ENCODE measurements around the gene MINPP1.
"Not testable (repeated sequence)": the region's sequence is repeated elsewhere in the genome, so short reads cannot be mapped to it uniquely, and the experiment has no call there.

MINPP1 gene

GRCh38 chr10:87504640-87505365 is at the start of gene MINPP1:
MINPP1 (plus strand) TSS chr10:87504893; CDS start chr10:87504916, 23 bp downstream.
- Histone ChIP-seq H4K20me1 (ENCODE audit: control insufficient read depth, insufficient read depth, low read depth, low read length) (no peaks in the 10 kb centered on the region), H3K27me3 (ENCODE audit: control insufficient read depth, low read length) (peaks cover 53% of the 10 kb centered on the region), H3F3A (ENCODE audit: control insufficient read depth, insufficient read depth) (no peaks in the 10 kb centered on the region), H3K9me3 (ENCODE audit: control insufficient read depth, insufficient read depth, low read length) (no peaks in the 10 kb centered on the region), H3K9me2 (replicated peaks; ENCODE audit: control insufficient read depth, low read length) (no peaks in the 10 kb centered on the region), H3K27ac (ENCODE audit: low read depth, low read length) (no peak within 1 kb of the TSS), H3K79me2 (ENCODE audit: control insufficient read depth, low read length) (no peaks in the 10 kb centered on the region), H3K4me2 (ENCODE audit: low read length) (peak within 1 kb of the TSS; percentile 72), H3K4me1 (ENCODE audit: control insufficient read depth, low read length) (peaks cover 15% of the 10 kb centered on the region), H3K36me3 (ENCODE audit: control insufficient read depth, low read length) (no peaks in the 10 kb centered on the region), H3K4me3 (ENCODE audit: low read length) (peak within 1 kb of the TSS; percentile 73)
- TF ChIP-seq CTCF (IDR thresholded peaks at IDR 0.05; ENCODE audit: low read depth, low read length, poor library complexity, severe bottlenecking) (no peak), EZH2phosphoT487 (IDR thresholded peaks at IDR 0.05; ENCODE audit: borderline replicate concordance, low read length) (peak; percentile 86; the same call in 1 of the 2 replicates)

- not testable (repeated sequence) for H3F3A ChIP-seq (ENCODE audit: control insufficient read depth, insufficient read depth); H4K20me1 ChIP-seq (ENCODE audit: control insufficient read depth, insufficient read depth, low read depth, low read length); H3K4me3 ChIP-seq (ENCODE audit: low read length); H3K9me3 ChIP-seq (ENCODE audit: control insufficient read depth, insufficient read depth, low read length); H3K4me1 ChIP-seq (ENCODE audit: control insufficient read depth, low read length); H3K79me2 ChIP-seq (ENCODE audit: control insufficient read depth, low read length); H3K27ac ChIP-seq (ENCODE audit: low read depth, low read length); H3K4me2 ChIP-seq (ENCODE audit: low read length); H3K36me3 ChIP-seq (ENCODE audit: control insufficient read depth, low read length); H3K27me3 ChIP-seq (ENCODE audit: control insufficient read depth, low read length); H3K9me2 ChIP-seq (replicated peaks; ENCODE audit: control insufficient read depth, low read length)
Measured at GRCh38 chr10:87456586-87457220, 48.0 kb upstream of the MINPP1 start.

GRCh38 chr10:87461751-87462150 is 42.9 kb upstream of the MINPP1 start:
- not testable (repeated sequence) for H3K27ac ChIP-seq (ENCODE audit: low read depth, low read length); H3K27me3 ChIP-seq (ENCODE audit: control insufficient read depth, low read length); H3K79me2 ChIP-seq (ENCODE audit: control insufficient read depth, low read length); H4K20me1 ChIP-seq (ENCODE audit: control insufficient read depth, insufficient read depth, low read depth, low read length); H3K4me1 ChIP-seq (ENCODE audit: control insufficient read depth, low read length); H3K4me2 ChIP-seq (ENCODE audit: low read length); H3K4me3 ChIP-seq (ENCODE audit: low read length); H3K9me3 ChIP-seq (ENCODE audit: control insufficient read depth, insufficient read depth, low read length); H3K9me2 ChIP-seq (replicated peaks; ENCODE audit: control insufficient read depth, low read length); H3F3A ChIP-seq (ENCODE audit: control insufficient read depth, insufficient read depth); H3K36me3 ChIP-seq (ENCODE audit: control insufficient read depth, low read length)

GRCh38 chr10:87466849-87467248 is 37.8 kb upstream of the MINPP1 start:
- H3K4me2 ChIP-seq (ENCODE audit: low read length); H3K27me3 ChIP-seq (ENCODE audit: control insufficient read depth, low read length); H3F3A ChIP-seq (ENCODE audit: control insufficient read depth, insufficient read depth); H3K4me3 ChIP-seq (ENCODE audit: low read length); H3K27ac ChIP-seq (ENCODE audit: low read depth, low read length); H3K9me3 ChIP-seq (ENCODE audit: control insufficient read depth, insufficient read depth, low read length); H3K9me2 ChIP-seq (replicated peaks; ENCODE audit: control insufficient read depth, low read length); H4K20me1 ChIP-seq (ENCODE audit: control insufficient read depth, insufficient read depth, low read depth, low read length); H3K79me2 ChIP-seq (ENCODE audit: control insufficient read depth, low read length); H3K4me1 ChIP-seq (ENCODE audit: control insufficient read depth, low read length); H3K36me3 ChIP-seq (ENCODE audit: control insufficient read depth, low read length): not testable (repeated sequence)

- H3K4me3 ChIP-seq (ENCODE audit: low read length); H3K27me3 ChIP-seq (ENCODE audit: control insufficient read depth, low read length); H3K36me3 ChIP-seq (ENCODE audit: control insufficient read depth, low read length); H3K4me2 ChIP-seq (ENCODE audit: low read length); H3K79me2 ChIP-seq (ENCODE audit: control insufficient read depth, low read length); H3K9me3 ChIP-seq (ENCODE audit: control insufficient read depth, insufficient read depth, low read length); H3F3A ChIP-seq (ENCODE audit: control insufficient read depth, insufficient read depth); H3K4me1 ChIP-seq (ENCODE audit: control insufficient read depth, low read length); H4K20me1 ChIP-seq (ENCODE audit: control insufficient read depth, insufficient read depth, low read depth, low read length); H3K27ac ChIP-seq (ENCODE audit: low read depth, low read length); H3K9me2 ChIP-seq (replicated peaks; ENCODE audit: control insufficient read depth, low read length): not testable (repeated sequence)
Measured at GRCh38 chr10:87488733-87489132, 16.0 kb upstream of the MINPP1 start.

- H3K9me3 ChIP-seq (ENCODE audit: control insufficient read depth, insufficient read depth, low read length); H3K9me2 ChIP-seq (replicated peaks; ENCODE audit: control insufficient read depth, low read length); H3K4me3 ChIP-seq (ENCODE audit: low read length); H3K27ac ChIP-seq (ENCODE audit: low read depth, low read length); H3K4me2 ChIP-seq (ENCODE audit: low read length); H3K4me1 ChIP-seq (ENCODE audit: control insufficient read depth, low read length); H3K36me3 ChIP-seq (ENCODE audit: control insufficient read depth, low read length); H3K27me3 ChIP-seq (ENCODE audit: control insufficient read depth, low read length); H3K79me2 ChIP-seq (ENCODE audit: control insufficient read depth, low read length); H4K20me1 ChIP-seq (ENCODE audit: control insufficient read depth, insufficient read depth, low read depth, low read length); H3F3A ChIP-seq (ENCODE audit: control insufficient read depth, insufficient read depth): not testable (repeated sequence)
Measured at GRCh38 chr10:87490285-87490684, 14.4 kb upstream of the MINPP1 start.

GRCh38 chr10:87492450-87492849 is 12.2 kb upstream of the MINPP1 start:
- H3K4me1 ChIP-seq (ENCODE audit: control insufficient read depth, low read length); H3F3A ChIP-seq (ENCODE audit: control insufficient read depth, insufficient read depth); H3K27me3 ChIP-seq (ENCODE audit: control insufficient read depth, low read length); H3K9me2 ChIP-seq (replicated peaks; ENCODE audit: control insufficient read depth, low read length); H3K9me3 ChIP-seq (ENCODE audit: control insufficient read depth, insufficient read depth, low read length); H3K36me3 ChIP-seq (ENCODE audit: control insufficient read depth, low read length); H3K4me2 ChIP-seq (ENCODE audit: low read length); H3K79me2 ChIP-seq (ENCODE audit: control insufficient read depth, low read length); H4K20me1 ChIP-seq (ENCODE audit: control insufficient read depth, insufficient read depth, low read depth, low read length); H3K4me3 ChIP-seq (ENCODE audit: low read length); H3K27ac ChIP-seq (ENCODE audit: low read depth, low read length): not testable (repeated sequence)
